Medulla oblongata (tissue), 1 donor: ENCODE data around the gene IDUA.
"Not testable (repeated sequence)": the region's sequence is repeated elsewhere in the genome, so short reads cannot be mapped to it uniquely, and the experiment has no call there.

Experiments
- DNase-seq: peaks from one replicate; pipeline ENCODE4 v3.0.0-alpha.2; 2015; ENCODE audit errors: extremely low spot score

IDUA gene

DNA sequence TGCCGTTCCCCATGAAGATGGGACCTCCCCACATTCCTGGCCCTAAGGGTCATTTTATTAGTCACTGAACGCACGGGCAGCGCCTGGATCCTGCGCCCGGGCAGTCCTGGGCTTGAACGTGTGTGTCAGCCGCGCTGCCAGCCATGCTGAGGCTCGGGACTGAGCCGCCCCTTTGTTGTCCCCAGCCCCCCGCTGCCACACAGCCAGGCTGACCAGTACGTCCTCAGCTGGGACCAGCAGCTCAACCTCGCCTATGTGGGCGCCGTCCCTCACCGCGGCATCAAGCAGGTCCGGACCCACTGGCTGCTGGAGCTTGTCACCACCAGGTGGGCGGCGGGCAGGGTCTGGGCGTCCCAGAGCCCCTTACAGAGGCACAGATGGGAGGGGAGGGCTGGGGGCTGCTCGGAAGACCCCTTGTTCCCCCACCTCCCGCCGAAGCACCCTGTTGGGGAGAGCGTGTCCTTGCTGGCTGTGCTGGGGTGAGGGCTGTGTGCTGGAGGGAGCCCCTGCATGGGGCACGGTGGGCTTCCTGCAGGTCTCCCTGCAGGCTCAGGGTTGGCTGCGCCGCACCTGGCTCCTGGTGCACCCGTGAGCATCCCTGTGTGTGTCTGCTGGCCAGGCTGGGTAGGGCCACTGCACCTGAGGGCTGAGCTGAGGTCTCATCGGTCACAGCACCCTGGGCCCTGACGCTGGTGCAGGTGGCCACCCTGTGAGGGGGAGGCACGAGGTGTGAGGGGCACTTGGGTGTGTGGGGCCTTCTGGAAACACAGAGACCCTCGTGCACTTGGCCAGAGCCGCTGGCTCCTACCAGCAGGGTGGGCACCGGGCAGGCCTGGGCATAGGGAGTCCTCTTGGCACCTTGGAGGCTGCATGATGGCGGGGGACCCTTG, 1.0 kb downstream of the IDUA start:
- DNase-seq = no peak

DNA sequence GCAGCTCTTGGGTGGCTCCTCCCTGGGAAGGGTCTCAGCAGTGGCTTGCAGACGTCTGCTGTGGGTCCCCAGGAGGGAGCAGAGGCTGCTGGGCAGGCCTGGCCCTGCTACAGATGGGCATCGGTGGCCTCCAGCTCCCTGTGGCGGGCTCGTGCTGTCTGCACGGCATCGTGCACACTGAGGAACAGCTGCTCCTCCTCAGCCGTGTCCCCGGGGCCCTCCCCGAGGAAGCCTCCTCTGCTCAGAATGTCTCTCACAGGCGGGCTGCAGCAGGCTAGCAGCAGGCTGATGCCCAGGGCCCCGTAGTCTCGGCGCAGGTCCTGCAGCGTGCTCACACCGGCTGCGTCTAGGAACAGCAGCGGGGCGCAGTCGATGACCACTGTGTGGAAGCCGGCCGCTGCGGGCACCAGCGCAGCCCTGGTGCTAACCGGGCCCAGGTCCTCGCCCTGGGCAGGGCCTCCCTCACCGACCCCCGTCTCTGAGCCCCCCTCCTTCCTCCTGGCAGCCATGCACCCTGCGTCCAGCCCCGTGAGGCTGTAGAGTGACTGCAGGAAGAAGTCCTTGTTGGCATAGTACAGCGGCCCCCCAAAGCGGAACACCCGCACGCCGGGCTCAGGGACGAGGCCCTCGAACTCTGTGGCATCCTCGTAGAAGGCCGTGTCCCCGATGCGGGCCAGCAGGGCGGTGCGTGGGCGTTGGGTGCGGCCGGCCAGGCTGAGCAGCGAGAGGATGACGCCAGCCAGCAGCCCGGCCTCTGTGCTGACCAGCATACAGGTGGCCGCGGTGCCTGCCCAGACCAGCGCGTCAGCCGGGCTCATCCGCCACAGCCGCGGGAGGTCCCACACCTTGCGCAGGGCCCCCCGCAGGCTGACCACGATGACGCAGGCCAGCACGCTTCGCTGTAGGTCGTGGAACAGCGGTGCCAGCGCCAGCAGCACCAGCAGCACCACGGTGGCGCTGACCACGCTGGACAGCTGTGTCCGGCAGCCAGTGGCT, 2.2 kb downstream of the IDUA start:
- DNase-seq = no peak

DNA sequence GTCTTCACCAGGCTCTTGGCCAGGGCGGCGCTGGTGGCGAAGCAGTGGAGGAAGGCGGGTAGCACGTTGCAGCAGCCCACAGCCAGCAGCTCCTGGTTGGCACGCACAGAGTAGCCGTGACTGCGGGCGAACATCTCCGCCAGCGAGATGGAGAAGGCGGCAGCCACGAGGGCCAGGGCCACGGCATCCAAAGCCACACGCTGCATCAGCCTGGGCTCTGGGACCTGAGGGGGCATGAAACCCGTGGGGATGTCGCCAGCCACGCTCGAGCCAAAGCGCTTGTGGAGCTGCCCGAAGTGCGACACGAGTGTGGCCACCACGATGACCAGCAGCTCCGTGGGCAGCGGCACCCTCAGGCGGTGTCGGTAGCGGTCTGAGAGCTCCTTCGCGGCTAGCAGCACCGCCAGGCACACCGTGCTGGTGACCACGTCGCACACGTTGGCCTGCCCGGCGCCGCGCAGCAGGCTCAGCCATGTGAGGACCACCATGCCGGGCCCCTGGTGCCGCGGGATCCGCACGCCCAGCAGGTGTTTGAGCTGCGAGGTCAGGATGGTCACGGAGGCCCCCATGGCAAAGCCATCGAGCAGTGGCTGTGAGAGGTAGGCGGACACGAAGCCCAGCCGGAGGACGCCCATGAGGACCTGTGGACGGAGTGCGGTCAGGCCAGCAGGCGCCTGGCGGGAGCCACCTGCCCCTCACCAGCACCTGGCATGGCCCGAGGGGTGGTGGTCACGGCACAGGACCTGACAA, 3.1 kb downstream of the IDUA start:
- DNase-seq = no peak

GRCh38 chr4:990746-991367, 4.0 kb downstream of the IDUA start:
- no peak for DNase-seq

GRCh38 chr4:991451-992296, 4.8 kb downstream of the IDUA start:
- DNase-seq = no peak

DNA sequence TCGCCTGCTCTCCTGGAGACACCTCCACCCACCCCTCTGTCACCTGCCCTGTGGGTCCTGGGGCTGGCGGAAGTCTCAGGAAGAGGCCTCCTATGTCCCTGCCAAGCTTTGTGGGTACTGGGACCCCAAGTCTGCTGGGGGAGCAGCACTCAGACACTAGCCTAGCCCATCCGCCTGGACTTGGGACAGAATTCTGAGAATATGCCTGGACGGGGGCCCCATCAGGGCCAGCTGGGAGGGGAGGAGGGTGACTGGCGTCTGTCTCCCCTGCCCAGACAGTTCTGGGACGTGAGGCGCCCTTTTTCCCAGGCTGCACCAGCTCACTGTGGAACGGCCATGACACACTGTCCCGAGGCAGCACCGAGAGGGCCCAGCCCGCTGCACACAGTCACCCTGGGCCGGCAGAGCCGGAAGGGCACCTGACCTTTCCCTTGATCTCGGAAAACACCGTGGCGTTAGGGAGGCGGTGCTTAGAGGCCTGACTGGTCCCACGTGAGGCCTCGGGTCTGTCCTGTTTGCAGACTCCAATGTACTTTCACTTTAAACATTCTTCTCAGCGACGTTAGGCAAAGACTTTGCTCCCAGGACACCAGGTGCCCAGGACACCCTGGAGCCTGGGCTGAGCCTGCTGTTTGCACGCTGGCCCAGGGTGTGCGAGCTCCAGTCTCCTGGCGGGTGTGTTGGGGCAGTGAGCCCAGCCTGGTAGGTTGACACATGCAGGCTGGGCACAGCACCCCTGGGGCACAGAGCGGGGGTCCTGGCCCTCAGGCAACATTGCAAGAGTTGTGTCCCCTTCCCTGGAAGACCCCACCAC, 5.7 kb downstream of the IDUA start:
- no peak for DNase-seq

- DNase-seq = no peak
Measured at GRCh38 chr4:993111-994029, 6.5 kb downstream of the IDUA start, which contains the start of gene SLC26A1. TSS of gene SLC26A1 (minus strand) at chr4:993404. CDS start at chr4:991703, 1,701 bp downstream.

GRCh38 chr4:995311-996026, 8.6 kb downstream of the IDUA start:
- no peak for DNase-seq

DNA sequence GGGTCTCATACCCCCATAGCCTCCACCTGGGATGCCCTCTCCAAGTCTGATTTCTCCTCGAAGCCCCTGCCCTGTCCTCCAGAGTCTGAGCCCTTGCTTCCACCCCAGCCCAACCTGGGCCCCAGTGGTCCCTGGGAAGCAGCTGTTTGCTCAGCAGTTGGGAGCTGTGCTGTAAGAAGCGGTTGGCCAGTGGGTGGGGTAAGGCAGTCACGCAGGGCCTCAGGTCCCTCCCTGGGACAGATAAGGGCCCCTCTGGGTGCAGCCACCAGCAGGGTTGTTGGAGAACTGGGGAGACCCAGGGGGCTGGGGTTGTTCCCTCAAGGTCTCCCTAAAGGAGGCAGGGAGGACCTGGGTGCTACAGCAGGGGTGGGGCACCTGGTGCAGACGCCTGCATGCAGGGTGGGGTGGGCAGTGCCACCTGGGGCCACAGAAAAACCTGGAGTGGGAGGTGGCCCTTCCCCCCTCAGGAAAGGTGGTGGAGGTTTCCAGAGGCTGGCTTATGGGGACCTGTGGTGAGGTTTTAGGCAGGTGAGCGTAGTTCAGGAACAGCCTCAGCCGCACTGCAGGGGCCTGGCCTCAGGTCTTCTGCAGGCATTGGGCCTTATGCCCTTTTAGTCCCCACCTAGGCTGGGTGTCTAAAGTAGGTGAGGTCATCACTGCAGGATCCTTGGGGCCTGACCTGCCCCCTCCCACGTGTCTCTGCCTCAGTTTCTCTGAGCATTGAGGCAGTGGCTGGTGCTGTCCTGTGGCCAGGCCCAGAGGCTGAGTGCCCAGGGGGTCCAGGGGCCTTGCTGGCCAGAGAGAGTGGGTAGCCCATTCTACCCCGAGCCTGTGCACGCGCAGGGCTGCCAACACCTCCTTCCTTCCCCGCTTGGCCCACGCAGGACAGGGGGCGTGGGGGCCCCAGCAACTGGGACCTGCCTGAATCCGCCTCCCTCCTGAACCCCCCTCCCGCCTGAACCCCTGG, 9.5 kb downstream of the IDUA start:
- no peak for DNase-seq

DNA sequence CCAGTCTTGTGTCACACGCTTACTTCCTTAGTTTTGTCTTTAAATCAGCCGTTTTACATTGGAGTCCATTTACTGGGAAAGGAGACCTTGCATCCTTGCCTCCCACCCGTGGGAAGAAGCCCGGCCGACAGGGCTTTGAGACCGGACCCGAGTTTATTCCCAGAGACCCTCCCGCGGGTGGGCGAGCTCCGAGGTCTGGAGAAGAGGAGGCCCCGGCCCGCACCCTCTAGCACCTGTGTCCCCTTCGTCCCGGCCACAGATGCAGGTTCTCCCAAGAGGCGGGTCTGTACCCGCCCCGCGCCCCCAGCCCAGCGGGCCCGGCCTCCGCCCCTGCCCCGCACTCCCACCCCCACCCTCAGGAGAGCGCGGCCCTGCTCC, 10.1 kb downstream of the IDUA start:
- no peak for DNase-seq

GRCh38 chr4:997375-998071, 10.7 kb downstream of the IDUA start:
- DNase-seq = peak; percentile 71

- no peak for DNase-seq
Measured at GRCh38 chr4:998096-998691, 11.3 kb downstream of the IDUA start.

DNA sequence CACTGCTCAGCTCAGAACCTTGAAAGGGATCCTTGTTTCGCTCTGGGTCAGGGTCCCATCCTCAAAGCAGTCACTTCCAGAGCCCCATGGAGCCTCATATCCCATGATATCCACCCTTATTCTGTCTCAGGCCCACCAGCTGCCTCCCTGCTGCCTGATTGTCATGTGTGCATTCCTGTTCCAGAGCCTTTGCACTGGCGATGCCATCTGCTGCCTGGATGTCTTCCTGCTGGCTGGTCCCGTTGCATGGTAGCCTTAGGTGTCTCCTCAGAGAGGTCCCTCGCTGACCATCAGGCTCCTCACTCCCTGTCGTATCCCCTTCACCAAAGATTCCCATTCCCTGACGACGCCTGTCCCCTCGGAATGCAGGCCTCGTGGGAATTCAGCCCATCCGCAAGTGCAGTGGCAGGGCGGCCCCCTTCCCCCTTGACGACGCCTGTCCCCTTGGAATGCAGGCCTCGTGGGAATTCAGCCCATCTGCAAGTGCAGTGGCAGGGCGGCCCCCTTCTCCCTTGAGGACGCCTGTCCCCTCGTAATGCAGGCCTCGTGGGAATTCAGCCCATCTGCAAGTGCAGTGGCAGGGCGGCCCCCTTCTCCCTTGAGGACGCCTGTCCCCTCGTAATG, 12.5 kb downstream of the IDUA start:
- not testable (repeated sequence) for DNase-seq

DNA sequence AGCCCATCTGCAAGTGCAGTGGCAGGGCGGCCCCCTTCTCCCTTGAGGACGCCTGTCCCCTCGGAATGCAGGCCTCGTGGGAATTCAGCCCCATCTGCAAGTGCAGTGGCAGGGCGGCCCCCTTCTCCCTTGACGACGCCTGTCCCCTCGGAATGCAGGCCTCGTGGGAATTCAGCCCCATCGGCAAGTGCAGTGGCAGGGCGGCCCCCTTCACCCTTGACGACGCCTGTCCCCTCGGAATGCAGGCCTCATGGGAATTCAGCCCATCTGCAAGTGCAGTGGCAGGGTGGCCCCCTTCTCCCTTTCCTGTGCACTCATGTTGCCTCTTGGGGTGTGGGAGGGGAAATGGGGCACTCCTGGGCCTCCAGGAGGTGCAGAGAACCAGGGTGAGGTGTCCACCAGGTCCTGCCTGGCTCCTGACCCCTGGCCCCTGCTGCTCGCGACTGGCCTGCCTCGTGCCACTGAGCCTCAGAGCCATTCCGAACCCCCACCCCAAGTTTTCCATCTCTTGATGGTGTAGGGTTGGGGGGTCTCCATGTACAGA, 13.1 kb downstream of the IDUA start:
- no peak for DNase-seq
